ENCODE measurements around the gene ILDR1.
"Not testable (repeated sequence)": the region's sequence is repeated elsewhere in the genome, so short reads cannot be mapped to it uniquely, and the experiment has no call there.

ILDR1 gene

DNA sequence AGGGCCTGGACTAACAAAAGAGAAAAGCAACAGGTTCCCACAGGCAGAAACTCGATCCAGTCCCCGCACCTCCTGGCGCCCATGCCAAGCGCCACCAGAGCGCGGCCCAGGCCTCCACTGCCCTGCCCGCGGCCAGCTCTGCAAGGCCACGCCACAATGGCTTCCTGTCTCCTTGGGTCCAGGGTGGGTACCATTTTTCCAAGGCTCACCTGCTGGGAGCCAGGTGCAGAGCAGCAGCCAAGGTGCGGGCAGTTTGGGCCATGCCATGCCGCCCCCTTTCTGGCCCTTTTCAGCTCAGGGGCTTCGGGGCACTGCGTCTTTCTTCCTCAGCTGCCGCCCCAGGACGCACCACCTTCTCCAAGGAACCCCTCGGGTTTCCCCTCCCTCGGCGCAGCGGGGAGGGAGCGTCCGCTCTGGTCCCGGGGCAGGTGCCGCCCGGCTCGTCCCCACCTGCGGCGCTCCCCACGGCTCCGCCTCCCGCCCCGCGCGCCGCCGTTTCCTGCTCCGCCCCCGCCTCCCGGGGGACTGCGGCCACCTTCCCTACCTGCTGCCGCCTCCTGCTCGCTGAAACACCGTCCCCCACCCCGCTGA lies at the start of gene ILDR1:
Gene ILDR1 (minus strand): TSS at position 437 of the 591 bp plus-strand sequence. CDS start 170 bp downstream, at position 267.
- FAIRE-seq: no peak

DNA sequence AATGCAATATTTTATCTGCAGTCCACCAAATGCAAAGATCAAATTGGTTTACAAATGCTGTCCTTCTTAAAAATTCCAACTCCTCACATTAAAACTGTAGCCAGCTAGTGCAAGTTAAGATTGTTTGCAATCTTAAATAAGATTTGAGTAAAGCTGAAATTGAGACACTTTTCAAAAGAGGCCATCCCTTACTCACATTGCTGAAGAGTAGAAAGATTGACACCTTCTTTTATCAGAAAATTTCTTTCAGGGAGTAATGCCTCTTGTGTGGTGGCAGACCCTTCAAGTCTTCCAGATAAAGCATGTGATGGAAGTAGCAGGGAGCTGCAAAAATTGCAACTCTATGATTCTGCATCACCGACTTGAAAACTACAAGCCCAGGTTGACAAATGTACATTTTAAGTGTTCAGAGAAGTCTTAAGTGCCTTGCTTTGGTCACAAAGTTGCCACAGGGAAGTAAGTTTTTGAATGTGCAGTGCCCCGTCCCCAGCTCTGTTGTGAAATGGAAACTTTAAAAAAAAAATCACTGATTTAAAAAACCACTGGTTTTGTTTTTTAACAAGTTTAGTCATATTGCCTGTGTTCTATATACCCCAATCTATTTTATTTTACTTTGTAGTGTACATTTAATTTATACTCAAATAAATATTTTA lies 45.7 kb upstream of the ILDR1 start:
- no peak for FAIRE-seq

DNA sequence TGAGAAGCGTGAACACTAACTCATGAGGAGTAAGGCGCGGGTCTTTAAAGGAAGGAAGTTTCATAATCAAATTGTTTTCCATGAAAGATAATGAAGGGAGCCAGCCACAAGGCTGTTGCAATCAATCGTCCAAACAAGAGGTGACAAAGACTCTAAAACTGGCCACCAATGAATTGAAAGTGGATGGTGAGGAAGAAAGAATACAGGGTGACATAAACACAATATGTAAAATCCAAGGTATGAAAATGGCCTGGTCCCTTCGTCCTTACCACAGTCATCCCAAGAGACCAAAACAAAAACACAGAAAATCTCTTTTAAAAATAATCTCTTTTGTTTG lies 45.1 kb upstream of the ILDR1 start:
- FAIRE-seq: no peak

DNA sequence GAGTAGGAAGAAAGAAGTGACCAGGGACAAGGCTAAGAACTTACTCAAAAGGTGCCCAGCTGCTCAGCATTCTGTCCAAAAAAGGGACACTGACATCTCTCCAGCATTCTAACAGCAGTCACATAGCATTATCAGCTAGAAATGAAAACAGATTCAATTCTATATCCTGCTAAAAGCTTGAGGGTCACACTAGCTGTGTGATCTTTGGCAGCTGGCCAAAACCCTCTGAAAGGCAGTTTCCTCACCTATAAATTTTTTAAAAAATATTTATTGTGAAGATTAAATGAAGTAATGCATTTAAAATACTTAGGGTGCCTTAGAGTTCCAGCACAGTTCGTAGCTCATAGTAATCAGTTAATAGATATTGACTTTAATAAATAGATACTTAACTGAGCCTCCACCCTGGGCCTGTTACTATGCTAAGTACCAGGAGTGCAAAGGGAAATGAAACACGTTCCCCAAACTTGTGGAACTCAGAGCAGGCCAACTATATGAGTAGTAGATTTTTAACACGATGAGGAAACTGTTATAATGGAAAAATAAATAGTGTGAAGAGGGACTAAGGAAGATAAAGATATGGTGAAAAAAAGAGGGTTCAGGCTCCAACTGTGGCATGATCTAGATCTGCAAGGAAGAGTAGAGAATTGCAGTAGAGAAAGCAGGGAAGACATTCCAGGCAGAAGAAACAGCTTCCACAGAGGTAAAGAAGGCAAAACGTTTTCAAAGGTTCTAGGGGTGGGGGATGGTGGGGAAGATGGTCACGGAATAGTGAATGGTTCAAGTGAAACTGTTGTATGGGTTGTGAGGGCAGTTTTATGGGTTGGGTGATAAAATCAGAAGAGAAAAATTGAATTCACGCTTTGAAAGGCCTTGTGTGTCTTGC lies 44.5 kb upstream of the ILDR1 start:
- FAIRE-seq: no peak

DNA sequence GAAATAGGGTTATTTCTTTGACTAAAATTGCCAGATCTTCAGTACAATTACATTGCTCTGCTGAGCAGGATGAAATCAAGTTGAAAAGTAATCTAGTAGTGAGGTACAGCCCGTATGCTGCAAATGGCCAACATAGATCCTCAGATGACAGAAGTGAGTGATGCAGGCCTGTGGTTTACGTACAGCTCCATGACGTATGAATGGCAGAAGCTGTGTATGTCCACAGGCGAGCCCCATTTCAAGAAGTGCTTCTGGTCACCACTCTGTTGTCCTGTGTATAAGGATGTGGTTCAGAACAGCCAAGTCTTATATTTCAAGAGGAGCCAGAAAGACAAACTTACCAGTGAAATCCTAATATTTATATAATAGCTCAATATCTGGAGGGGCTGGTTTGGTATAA lies 42.3 kb upstream of the ILDR1 start:
- no peak for FAIRE-seq

DNA sequence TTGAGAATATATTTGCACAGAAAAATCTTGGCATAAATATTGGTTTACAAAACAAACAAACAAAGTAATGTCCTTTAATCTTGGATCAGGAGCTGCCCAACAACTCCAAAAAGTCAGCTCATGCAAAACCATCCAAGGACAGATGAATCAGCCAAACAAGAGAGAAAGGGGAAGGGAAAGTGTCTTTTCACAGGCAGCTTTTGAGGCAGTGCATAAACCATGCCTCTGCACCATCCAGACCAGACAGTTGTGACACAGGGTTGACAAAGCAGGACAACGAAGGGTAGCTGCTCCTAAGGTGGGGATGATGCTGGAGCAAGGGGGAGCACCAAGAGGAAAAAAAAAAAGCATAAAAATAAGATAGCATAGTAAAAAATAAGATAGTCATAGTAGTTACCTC lies 41.9 kb upstream of the ILDR1 start:
- no peak for FAIRE-seq

DNA sequence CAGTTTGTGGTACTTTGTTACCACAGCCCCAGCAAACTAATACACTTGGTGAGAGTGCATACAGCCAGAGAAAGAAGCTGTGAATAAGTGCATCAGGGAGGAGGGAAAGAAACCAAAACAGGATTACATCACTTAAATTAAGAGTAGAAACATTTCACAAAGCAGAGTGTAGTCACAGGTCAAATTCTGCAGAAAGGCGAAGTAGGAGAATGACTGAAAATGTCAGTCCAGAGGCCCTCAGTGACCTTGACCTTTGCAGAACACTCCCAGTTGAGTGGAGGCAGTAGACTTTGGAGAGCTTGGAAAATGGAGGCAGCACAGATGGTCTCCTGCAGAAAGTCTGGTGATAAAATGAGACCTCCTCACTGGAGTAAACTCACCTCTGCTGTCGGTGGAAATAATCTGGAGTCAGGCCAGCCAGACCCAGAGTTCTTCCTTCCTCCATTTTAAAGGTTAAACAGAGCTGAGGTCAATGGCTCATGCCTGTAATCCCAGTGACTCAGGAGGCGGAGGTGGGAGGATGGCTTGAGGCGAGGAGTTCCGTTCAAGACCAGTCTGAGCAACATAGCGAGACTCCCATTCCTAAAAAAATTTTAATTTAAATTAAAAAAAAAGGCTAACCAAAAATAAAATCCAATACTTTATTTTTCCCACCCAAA lies 38.1 kb upstream of the ILDR1 start:
- no peak for FAIRE-seq

DNA sequence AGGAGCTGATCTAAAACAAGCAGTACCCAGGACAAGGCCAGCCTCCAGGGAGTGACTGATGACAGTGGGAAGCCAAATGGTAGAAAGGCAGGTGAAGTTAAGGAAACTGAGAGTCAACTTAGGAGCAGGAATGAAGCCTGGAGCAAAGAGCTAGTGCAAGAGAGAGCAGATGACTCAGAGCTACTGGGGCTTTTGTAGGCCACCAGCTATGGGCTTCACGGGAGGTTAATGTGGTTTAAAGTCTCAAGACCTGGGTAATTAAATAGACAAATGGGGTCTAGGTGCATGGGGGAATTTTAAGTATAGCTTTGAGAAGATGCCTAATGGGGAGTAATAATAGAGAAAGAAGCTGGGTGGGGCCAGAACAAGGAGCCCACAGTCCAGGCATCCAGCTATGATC lies 36.2 kb upstream of the ILDR1 start:
- no peak for FAIRE-seq

DNA sequence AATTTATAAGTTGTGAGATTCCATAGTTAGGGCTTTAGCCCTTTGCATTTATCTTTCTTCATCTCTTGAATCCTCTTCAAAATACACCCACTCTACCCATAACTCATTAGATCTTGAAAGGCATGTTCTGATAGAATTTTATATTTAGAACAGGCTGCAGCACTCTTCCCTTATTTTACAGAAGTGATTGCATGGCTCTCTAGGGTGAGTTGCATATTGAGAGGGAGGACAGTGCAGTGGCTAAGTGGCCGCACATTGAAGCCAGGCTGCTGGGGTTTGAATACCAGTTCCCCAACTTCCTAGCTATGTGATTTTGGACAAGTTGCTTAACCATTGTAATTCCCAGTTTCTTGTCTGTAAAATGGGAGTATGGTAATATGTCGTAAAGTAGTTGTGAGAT lies 35.6 kb upstream of the ILDR1 start:
- FAIRE-seq: no peak

DNA sequence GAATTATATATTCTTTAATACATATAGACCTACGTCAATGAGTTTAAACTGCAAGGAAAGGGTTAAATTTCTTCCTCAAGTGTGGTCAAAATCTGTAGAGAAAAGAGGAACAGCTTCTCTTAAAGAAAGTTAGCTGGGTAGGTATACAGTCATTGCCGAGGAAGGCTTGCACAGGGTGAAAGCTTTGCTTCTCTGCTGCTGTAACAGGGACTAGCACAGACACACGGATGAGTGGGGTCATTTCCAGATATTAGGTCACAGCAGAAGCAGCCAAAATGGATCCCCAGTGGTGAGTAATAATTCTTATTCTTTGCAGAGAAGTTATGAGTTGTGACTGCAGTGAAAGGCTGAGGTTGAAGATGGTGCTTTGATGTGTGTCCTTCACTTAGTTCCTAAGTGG lies 33.2 kb upstream of the ILDR1 start, which contains the start of gene CD86:
Gene CD86 (plus strand): TSS at position 148 of the 400 bp plus-strand sequence. CDS start 128 bp downstream, at position 276.
- no peak for FAIRE-seq

DNA sequence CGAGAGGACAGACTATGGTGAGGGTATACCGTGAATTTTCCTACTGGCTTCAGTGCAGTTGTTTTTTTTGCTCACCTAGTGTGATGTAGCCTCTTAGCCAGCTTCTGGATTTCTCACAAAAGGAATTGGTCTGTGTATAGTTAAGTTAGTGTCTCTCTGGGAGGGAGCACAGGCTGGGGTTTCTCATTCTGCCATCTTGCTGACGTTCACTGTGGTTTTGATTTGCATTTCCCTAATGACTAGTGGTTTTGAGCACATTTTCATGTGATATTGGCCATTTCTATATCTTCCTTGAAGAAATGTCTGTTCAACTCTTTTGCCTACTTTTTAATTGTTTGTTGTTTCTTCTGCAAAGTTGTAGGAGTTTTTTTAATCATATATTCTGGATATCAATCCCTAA lies 30.9 kb upstream of the ILDR1 start:
- no peak for FAIRE-seq

DNA sequence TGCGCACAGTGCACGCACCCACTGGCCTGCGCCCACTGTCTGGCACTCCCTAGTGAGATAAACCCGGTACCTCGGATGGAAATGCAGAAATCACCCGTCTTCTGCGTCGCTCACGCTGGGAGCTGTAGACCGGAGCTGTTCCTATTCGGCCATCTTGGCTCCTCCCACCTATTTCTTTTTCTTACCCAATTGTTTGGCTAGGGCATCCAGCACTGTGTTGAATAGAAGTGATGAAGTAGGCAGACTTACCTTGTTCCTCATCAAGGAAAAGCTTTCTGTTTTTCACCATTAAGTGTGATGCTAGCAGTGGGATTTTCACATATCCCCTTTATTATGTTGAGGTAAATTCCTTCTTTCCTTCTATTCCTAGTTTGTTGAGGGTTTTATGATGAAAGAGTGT lies 25.7 kb upstream of the ILDR1 start:
- not testable (repeated sequence) for FAIRE-seq

DNA sequence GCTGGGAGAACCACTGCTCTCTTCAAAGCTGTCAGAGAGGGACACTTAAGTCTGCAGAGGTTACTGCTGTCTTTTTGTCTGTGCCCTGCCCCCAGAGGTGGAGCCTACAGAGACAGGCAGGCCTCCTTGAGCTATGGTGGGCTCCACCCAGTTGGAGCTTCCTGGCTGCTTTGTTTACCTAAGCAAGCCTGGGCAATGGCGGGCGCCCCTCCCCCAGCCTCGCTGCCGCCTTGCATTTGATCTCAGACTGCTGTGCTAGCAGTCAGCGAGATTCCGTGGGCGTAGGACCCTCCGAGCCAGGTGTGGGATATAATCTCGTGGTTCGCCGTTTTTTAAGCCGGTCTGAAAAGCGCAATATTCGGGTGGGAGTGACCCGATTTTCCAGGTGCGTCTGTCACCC lies 25.2 kb upstream of the ILDR1 start:
- FAIRE-seq: not testable (repeated sequence)

DNA sequence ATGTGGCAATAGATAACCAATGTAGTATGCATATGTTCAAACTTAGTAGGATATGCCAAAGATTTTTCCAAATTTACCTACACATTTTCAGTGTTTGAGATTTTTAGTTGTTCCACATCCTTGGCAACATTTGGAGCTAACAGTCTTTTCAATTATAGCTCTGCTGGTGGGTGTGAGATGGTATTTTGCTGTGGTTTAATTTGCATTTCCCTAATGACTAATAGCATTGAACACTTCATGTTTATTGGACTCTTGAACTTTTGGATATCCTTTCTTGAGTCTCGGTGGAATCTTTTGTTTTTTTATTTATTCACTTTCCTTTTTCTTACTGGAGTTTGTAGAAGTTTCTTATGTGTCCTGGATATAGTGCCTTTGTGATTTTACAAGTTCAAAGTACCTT lies 11.0 kb upstream of the ILDR1 start:
- no peak for FAIRE-seq

DNA sequence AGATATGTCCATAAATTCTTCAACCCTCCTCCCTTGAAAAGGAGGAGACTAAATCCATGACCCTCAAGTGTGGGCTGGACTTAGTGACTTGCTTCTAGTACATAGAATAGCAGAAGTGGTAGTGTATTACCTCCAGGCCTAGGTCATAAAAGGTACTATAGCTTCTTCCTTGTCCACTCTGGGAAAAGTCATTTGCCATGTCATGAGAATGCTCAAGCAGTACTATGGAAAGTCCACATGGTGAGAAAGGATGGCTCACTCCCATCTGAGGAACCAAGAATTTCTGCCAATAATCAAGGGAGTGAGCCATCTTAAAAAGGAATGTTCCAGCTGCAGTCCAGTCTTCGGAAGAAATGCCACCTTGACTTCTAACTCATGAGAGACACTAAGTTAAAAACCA lies 10.5 kb upstream of the ILDR1 start:
- FAIRE-seq: no peak

DNA sequence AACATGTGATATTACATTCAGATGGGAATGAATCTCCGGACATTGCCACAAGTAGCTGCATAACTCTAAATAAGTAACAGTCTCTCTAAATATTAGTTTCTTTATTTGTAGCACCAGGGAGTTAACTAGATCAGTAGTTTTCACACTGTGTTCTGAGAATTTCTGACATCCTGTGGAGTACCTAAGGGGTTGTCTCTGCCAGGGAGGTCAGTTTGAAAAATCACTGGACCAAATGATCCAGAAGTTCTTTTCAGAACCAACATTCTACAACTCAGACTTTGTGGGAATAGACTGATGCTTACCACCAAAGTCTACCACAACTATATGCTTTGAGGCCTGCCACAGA lies 9.0 kb upstream of the ILDR1 start:
- no peak for FAIRE-seq

DNA sequence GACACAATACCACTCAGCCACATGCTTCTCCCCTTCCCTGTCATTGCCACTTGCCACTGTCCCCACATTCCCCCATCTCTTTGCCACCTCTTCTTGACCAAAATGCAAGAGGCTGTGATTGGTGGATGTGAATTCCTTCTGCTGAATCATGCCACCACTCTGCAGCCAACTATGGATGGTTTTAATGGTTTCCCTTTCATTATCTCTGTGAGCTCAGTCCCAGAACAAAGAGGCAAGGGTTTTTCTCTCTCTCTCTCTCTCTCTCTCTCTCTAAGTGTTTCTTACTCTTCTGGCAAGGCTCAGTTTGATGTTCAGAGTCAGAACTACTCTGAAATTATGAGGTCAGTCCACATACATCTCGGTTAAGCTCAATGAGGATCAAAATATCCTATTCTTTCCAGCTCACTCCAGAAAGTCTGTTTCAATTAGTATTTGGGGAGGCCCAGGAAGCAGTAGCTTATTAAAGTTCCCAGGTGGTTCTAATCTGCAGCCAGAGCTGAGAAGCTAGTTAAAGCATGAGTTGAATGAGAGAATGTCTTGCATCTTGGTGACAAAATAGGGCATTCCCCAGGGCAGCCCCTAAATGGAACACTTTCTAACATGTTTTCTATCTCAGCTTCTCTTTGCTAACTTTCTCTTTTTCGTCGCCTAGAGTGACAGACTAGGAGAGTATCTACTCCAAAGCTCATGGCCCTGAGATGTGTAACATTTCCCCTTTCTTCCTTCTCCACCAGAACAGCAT lies 8.5 kb upstream of the ILDR1 start:
- no peak for FAIRE-seq

DNA sequence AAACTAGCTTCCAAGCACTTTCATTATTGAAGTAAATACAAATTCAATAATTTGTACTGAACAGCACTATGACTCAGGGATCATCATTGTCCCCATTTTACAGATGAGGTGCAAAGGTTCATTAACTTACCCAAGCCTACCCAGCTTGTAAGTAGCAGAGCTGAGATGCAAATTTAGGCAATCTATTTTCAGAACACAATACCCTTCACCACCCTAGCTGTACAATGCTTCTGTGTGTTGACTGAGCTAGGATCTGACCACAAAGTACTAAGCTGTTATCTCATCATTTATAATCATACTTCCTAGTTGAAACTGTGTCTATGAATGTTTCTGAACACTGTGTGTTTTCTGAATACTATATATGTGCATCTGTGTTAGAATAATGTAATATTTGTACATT lies 3.2 kb upstream of the ILDR1 start:
- no peak for FAIRE-seq

DNA sequence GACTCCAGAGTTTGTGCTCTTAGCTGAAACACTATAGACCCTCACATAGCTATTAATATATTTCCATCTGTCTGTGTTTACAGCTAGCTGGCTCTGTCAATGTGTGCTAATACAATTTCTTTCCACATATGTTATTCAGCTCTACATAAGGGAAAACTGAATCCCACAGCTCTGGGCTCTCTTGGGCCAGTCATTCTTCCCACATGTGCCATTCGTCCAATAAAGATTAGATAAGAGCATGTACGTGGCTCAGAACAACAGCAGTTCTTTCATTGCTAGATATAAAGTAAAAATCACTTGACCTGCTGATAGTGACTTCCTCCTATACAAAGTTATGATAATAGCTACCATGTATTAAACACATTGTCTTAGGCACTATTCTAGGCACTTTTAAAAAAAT lies 2.8 kb upstream of the ILDR1 start:
- no peak for FAIRE-seq

DNA sequence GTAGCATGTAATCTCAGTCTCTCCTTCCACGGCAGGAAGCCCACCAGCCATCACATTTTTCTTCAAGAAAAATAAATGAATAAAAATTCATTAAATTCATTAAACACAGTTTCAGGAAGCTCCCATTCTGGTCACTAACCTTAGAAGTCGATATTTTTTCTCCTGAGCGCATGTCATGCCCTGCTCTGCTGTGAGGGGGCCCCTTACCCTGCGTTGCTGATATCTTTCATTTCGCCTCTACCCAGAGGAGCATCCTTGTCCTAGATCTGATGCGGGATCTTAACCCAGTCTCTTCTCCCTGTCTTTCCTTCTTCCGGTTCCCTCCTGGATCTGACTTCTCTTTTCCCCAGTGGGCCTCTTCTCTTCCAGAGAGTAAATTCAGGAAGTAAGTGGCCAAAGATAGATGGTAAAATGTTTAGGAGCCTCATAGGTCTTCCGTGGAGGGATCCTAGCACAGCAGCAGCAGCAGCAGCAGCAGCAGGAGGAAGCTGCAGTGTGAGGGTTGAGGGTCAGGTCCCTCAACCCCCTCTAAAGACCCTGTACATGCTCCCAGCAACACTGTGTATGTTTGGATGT lies 1.4 kb upstream of the ILDR1 start:
- no peak for FAIRE-seq

DNA sequence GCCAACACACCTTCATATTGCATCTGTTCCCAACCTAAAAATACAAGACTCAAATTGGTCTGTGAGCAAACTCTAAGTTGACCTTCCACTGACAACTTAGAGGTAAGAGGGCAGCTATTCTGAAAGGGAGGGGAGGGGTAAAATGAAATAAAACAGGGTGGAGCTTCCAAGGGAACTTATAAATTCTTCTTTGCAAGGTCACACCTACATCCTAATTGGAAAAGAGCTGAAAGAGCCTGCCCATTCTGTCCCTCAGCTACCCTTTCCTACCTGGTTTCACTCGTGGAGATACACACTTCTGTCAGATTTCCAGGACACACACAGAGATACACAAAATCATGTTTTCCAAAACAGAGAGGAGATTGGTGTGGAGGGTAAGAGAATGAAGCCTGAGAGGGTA lies 1.0 kb downstream of the ILDR1 start:
- no peak for FAIRE-seq

DNA sequence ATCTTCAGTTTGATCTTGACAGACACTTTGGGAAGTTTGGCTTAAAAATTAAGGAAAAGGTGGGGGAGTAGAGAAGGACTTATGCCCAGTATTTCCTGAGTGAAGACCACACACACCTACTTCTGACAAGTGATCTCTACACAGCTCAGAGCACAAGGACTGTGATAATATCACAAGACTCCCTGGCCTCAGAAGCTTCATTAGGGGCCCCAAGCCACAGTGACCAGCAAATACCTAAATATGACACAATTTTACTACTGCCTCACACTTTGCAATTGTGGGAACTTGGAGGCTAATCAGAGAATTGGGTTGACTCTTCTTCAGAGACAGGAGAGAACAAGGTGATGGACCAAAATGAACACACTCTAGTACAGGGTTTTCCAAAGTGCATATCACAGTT lies 2.6 kb downstream of the ILDR1 start:
- no peak for FAIRE-seq

DNA sequence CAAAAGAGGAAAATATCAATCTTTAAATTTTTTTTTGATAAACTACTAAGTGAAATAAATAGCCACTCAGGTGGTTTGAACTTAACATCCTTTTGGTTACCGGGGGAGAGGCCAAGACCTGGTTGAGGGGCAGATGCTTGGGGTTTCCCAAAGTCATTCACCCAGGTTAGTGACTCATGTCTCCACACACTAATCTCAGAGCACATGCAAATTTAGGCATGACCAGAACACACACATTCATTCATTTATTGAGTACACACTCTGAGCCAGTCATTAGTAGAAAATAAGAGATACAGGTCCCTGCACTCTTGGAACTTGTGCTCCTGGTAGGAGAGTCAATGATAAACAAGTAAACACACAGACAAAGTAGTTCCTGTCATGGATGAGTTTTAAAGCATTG lies 7.3 kb downstream of the ILDR1 start:
- FAIRE-seq: no peak

All from A204.1 (cell line).